Tibial artery (tissue), 4 donors: Measurements from ENCODE around the gene GEMIN4.

Source experiments
- DNase-seq, 2 donors: peaks; one replicate each; pipeline ENCODE4 v3.0.0-alpha.2; 2019
- H3K27ac ChIP-seq, 2 donors: fragments of 200-600 bp; sonication (generic) in 1 of 2; 1 replicate in 1 of 2; 2 replicates in 1 of 2; pipeline ENCODE4 v1.5.1; 2018 to 2019; ENCODE audit warnings: mild to moderate bottlenecking in 1 of 2
- H3K27me3 ChIP-seq, 2 donors: fragments of 200-600 bp; sonication (generic) in 1 of 2; one replicate each; pipeline versions ENCODE4 v1.5.1 to v1.6.0; 2016 to 2019
- H3K36me3 ChIP-seq, 3 donors: fragments of 200-600 bp; sonication (generic) in 2 of 3; one replicate each; pipeline ENCODE4 v1.5.1; 2016 to 2019; ENCODE audit warnings: mild to moderate bottlenecking in 2 of 3
- H3K4me1 ChIP-seq, 4 donors: fragments of 200-600 bp; sonication (generic) in 2 of 4; 1 replicate in 3 of 4; 2 replicates in 1 of 4; pipeline ENCODE4 v1.5.1; 2016 to 2019
- H3K4me3 ChIP-seq, 2 donors: fragments of 200-600 bp; sonication (generic) in 1 of 2; 1 replicate in 1 of 2; 2 replicates in 1 of 2; pipeline ENCODE4 v1.5.1; 2018 to 2019; ENCODE audit warnings: mild to moderate bottlenecking in 2 of 2
- H3K9me3 ChIP-seq, 3 donors: fragments of 200-600 bp; sonication (generic) in 1 of 3; one replicate each; pipeline ENCODE4 v1.5.1; 2016 to 2019
- intact Hi-C: fragments of 100-400 bp; cut with DNase I; formaldehyde crosslinking; loops from one replicate; pipeline ENCODE4 v1.15.0; 2023; ENCODE audit warnings: low total_unique reads
- TF ChIP-seq, protein P1 (sequence below), 2 experiments: fragments of 200-600 bp in 1 of 2; fragments of 450-650 bp in 1 of 2; IDR thresholded peaks; one replicate each; pipeline ENCODE4 v1.5.1; 2017 to 2019; ENCODE audit warnings: antibody characterized with exemption in 2 of 2, mild to moderate bottlenecking in 1 of 2, moderate library complexity in 1 of 2

Gene GEMIN4

DNA sequence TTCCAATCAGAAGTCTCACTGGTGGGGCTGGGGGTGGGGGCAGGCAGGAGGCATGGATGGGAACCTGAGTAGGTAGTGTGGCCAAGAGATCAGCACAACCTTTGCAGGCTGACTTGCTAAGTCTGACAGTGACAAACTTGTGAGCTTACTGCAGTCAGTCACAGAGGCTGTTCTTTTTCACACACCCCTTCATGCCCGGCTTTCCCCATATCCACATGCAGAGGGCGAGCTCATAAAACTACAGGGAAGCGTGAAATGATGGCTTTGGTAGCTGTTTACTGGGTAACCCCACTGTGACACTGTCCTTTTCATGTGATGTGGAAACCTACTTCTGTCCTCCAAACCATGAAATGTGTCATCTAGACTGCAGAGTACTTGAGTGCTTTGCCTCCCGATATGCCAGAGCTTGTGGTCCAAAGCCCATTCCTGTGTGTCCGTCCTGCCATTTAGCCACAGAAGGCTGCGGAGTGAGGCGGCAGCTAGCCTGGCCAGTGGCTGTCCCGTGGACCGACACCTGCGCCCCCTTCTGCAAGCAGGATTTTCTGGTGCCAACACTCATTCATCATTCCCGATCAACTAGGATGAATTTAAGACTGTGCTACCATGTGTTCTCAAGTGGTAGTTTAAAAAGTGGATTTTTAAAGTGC lies 9.8 kb downstream of the GEMIN4 start:
- Histone ChIP-seq H3K4me3 (no peak overlapping the region), H3K9me3 (no peaks in the 10 kb centered on the region), H3K27me3 (no peaks in the 10 kb centered on the region), H3K27ac (no peak overlapping the region), H3K4me1 (no peaks in the 10 kb centered on the region), H3K36me3 (peaks cover 35 to 92% (median 65%) of the 10 kb centered on the region in 3 donors)
- intact Hi-C loops = no loop called here
- TF ChIP-seq, protein P1, sequence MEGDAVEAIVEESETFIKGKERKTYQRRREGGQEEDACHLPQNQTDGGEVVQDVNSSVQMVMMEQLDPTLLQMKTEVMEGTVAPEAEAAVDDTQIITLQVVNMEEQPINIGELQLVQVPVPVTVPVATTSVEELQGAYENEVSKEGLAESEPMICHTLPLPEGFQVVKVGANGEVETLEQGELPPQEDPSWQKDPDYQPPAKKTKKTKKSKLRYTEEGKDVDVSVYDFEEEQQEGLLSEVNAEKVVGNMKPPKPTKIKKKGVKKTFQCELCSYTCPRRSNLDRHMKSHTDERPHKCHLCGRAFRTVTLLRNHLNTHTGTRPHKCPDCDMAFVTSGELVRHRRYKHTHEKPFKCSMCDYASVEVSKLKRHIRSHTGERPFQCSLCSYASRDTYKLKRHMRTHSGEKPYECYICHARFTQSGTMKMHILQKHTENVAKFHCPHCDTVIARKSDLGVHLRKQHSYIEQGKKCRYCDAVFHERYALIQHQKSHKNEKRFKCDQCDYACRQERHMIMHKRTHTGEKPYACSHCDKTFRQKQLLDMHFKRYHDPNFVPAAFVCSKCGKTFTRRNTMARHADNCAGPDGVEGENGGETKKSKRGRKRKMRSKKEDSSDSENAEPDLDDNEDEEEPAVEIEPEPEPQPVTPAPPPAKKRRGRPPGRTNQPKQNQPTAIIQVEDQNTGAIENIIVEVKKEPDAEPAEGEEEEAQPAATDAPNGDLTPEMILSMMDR (IDR thresholded peaks at IDR 0.05) = no peak
- no peak for DNase-seq

DNA sequence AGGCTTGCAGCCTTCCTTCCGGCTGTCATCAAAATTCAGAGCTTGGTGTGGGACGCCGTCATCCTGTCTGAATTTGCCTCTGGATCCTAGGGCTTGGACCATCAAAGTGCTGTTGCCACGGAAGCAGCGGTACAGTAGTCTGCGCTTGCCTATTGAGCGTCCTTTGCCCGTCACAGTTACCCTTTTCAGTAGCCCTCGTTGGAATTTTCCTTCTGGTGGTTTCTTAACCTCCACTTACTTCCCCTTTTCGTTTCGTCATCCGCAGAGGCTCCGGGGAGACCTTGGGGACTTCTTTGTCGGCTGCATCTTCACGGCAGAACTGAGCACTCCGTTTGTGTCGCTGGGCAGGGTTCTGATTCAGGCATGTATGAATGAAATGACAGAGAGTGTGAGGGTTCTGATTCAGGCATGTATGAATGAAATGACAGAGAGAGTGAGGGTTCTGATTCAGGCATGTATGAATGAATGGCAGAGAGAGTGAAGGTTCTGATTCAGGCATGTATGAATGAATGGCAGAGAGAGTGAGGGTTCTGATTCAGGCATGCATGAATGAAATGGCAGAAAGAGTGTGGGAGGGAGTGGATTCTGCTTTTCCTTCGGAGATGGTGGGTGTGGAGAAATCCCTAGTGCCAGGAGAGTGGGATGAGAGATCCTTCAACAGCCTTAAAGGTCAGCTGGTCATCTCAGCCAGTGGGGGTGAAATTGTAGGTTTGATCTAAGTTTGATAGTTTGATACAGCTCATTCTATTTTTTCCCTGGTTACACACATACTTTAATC lies 11.6 kb downstream of the GEMIN4 start:
- peaks cover 18 to 74% (median 46%) of the 10 kb centered on the region in 3 donors for H3K36me3 ChIP-seq
- intact Hi-C loops = no loop called here
- DNase-seq = no peak

DNA sequence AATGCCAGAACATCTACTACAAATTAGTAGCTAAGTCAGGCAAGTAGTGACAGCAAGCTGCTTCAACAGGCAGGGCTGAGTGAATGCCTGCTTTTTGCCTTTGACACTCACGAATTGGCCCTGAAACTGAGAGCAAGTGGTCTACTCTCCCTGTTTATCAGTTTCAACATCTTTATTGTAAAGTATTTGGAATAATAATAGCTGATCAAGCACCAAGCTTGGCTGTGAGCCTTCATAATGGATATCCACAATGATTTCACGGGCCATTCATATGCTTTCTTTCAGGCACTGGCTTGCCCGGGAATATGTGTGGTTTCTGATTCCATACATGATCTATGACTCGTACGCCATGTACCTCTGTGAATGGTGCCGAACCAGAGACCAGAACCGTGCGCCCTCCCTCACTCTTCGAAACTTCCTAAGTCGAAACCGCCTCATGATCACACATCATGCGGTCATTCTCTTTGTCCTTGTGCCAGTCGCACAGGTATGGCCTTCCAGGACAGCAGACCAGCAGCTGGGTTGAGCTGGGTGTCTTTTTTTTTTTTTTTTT lies 14.4 kb downstream of the GEMIN4 start:
- H3K36me3 ChIP-seq = peaks cover 0 to 46% (median 26%) of the 10 kb centered on the region in 3 donors
- no peaks in the 10 kb centered on the region for H3K27me3 ChIP-seq
- peaks cover 0 to 9% (median 7%) of the 10 kb centered on the region in 4 donors for H3K4me1 ChIP-seq
- no peak overlapping the region for H3K4me3 ChIP-seq
- no peak overlapping the region for H3K27ac ChIP-seq
- intact Hi-C loops = no loop called here
- no peak for DNase-seq
- TF ChIP-seq, protein P1 (IDR thresholded peaks at IDR 0.05) = no peak
- H3K9me3 ChIP-seq = no peaks in the 10 kb centered on the region

More for the DNA sequence above, 11.6 kb downstream of the GEMIN4 start:
- H3K4me1 ChIP-seq = no peaks in the 10 kb centered on the region
- H3K27me3 ChIP-seq = no peaks in the 10 kb centered on the region
- no peaks in the 10 kb centered on the region for H3K9me3 ChIP-seq
- H3K4me3 ChIP-seq = no peak overlapping the region
- TF ChIP-seq, protein P1 (IDR thresholded peaks at IDR 0.05) = no peak
- H3K27ac ChIP-seq = no peak overlapping the region

DNA sequence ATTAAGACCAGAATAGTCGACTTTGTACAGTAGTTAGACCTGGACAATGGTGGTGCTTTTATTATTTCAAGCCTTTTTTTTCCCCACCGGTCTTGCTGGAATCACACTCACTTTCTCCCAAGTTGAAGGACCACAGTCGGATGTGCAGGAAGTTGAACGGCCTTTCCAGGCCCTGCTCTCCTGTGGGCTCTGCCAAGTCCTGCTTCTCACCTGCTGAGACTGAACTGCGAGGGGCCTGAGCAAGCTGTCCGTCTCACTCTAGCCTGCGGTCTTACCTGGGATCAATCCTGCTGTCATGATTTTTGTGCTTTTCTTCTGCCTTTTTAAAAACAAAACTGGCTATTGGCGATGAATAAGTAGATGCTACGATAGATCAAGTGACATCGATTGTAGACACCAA lies 18.3 kb downstream of the GEMIN4 start:
- Histone ChIP-seq H3K4me3 (peak overlapping the region in 1 of 2 donors; percentile 74), H3K9me3 (no peaks in the 10 kb centered on the region), H3K27ac (peak overlapping the region in 1 of 2 donors; percentile 76), H3K36me3 (peaks cover 0 to 8% (median 3%) of the 10 kb centered on the region in 3 donors), H3K4me1 (peaks cover 0 to 16% (median 10%) of the 10 kb centered on the region in 4 donors), H3K27me3 (no peaks in the 10 kb centered on the region)
- DNase-seq = no peak
- intact Hi-C loops = no loop called here
- TF ChIP-seq, protein P1 (IDR thresholded peaks at IDR 0.05) = no peak

DNA sequence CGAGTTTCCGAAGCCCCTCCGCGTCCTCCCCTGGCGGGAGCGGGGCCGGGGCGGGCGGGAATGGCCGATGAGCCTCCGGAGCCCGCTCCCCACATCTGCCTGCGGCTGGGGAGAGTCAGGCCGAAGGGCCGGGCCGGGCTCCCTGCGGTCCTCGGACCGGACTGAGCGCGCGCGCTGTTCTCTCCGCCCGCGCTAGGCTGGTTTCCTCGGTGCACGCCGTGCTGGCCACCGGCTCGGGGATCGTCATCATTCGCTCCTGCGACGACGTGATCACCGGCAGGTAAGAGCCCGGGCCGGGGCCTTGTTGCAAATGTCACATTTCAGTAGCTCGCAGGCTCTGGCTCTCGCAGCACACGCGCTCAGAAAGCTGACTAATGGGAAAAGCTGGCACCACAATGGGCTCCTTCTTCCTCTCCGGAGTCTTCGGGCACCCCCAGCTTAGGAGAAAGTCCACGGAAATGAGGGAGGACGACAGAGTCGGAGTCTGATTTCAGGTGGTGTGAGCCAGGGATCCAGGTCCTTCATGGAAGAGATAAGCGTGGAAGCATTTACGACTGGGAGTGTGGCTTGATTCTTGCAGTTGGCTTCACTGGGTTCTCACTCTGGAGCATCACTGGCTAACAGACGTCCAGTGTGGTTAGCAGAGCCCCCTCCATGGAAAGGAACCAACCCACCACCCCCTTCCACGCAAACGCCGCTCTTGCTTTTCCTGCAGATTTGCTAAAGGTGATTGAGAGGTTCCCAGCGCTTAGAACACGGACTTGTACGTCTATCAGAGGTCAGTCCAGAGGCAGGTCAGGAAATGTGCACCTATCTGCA lies 19.0 kb downstream of the GEMIN4 start:
- H3K27me3 ChIP-seq = no peaks in the 10 kb centered on the region
- H3K4me3 ChIP-seq = peak overlapping the region; percentile 74 to 94
- H3K27ac ChIP-seq = peak overlapping the region; percentile 76 to 84
- peaks cover 0 to 2% (median 0%) of the 10 kb centered on the region in 3 donors for H3K36me3 ChIP-seq
- H3K9me3 ChIP-seq = no peaks in the 10 kb centered on the region
- peaks cover 0 to 16% (median 10%) of the 10 kb centered on the region in 4 donors for H3K4me1 ChIP-seq
- DNase-seq = no peak
- TF ChIP-seq, protein P1 (IDR thresholded peaks at IDR 0.05) = no peak
- intact Hi-C loops = no loop called here
